A549 (cell line): ENCODE data around the gene EVPL.

Experiments
- PHF8 ChIP-seq: fragments of 200-600 bp; sonication (generic); IDR thresholded peaks from 2 replicates; pipeline ENCODE4 v1.6.1; 2016; ENCODE audit warnings: low read depth, mild to moderate bottlenecking, antibody characterized with exemption, moderate library complexity, borderline replicate concordance
- RAD21 ChIP-seq, 2 experiments: fragments of >200 bp in 1 of 2; sonication (Bioruptor Twin) in 1 of 2; formaldehyde crosslinking in 1 of 2; IDR thresholded peaks in 1 of 2; conservative IDR thresholded peaks in 1 of 2; 2 replicates in 1 of 2; 3 replicates in 1 of 2; pipeline ENCODE4 v1.6.1; 2012 to 2018; ENCODE audit warnings: inconsistent platforms in 1 of 2
- TF ChIP-seq, protein P1 (sequence below): fragments of >200 bp; sonication (Bioruptor Twin); formaldehyde crosslinking; IDR thresholded peaks from 3 replicates; pipeline ENCODE4 v1.5.1; 2016
- TF ChIP-seq, protein P2 (sequence below): fragments of >200 bp; sonication (Bioruptor Twin); formaldehyde crosslinking; IDR thresholded peaks from 3 replicates; pipeline ENCODE4 v1.6.1; 2016

DNA sequence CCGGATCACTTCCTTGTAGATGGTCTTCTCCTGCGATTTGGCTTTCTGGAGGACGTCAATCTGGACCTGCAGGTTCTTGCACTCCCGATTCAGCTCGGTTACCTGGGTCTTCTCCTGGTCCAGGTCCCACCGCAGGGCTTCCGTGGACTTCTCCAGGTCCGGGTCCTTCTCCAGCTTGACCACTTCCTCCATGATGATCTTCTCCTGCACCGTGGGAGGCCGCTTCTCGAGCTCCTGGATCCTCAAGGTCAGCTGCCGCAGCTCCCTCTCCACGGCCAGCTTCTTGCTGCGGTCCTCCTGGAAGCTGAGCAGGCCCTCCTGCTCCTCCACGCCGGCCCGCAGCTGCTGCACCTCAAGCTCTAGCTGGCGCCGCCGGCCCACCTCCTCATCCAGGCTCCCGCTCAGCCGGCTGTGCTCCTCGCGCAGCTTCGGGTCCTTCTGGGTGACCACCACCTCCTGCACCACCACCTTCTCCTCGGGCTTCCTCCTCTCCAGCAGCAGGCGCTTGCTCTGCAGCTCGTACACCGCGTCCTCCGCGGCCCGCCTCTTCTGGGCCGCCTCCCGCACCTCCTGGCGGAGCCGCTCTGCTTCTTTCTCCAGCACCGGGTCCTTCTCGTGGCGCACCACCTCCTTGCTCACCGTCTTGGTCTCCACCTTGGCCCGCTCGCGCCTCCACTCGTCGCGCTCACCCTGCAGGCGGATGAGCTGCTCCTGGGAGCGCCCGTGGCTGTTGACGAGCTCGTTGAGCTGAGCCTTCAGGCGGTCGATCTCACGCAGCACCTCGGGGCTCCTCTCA is 18.3 kb downstream of the EVPL start:
- TF ChIP-seq, protein P1, sequence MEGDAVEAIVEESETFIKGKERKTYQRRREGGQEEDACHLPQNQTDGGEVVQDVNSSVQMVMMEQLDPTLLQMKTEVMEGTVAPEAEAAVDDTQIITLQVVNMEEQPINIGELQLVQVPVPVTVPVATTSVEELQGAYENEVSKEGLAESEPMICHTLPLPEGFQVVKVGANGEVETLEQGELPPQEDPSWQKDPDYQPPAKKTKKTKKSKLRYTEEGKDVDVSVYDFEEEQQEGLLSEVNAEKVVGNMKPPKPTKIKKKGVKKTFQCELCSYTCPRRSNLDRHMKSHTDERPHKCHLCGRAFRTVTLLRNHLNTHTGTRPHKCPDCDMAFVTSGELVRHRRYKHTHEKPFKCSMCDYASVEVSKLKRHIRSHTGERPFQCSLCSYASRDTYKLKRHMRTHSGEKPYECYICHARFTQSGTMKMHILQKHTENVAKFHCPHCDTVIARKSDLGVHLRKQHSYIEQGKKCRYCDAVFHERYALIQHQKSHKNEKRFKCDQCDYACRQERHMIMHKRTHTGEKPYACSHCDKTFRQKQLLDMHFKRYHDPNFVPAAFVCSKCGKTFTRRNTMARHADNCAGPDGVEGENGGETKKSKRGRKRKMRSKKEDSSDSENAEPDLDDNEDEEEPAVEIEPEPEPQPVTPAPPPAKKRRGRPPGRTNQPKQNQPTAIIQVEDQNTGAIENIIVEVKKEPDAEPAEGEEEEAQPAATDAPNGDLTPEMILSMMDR: no peak
- no peak for TF ChIP-seq PHF8
- TF ChIP-seq, protein P2, sequence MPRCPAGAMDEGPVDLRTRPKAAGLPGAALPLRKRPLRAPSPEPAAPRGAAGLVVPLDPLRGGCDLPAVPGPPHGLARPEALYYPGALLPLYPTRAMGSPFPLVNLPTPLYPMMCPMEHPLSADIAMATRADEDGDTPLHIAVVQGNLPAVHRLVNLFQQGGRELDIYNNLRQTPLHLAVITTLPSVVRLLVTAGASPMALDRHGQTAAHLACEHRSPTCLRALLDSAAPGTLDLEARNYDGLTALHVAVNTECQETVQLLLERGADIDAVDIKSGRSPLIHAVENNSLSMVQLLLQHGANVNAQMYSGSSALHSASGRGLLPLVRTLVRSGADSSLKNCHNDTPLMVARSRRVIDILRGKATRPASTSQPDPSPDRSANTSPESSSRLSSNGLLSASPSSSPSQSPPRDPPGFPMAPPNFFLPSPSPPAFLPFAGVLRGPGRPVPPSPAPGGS: no peak
- no peak for TF ChIP-seq RAD21 (conservative IDR thresholded peaks at IDR 0.05 in 1 of 2, IDR thresholded peaks at IDR 0.05 in 1 of 2)
